GM19238 (cell line): ENCODE measurements around the gene CAMSAP3.

Experiments
- DNase-seq: peaks from one replicate; pipeline ENCODE4 v3.0.0; 2011; ENCODE audit warnings: low spot score; ENCODE audit not compliant: insufficient read length

The CAMSAP3 gene

GRCh38 chr19:7611541-7612279 is 16.0 kb downstream of the CAMSAP3 start:
- no peak for DNase-seq

GRCh38 chr19:7612282-7613274 is 16.9 kb downstream of the CAMSAP3 start:
- no peak for DNase-seq

- DNase-seq: no peak
Observed at GRCh38 chr19:7614859-7615741, 19.4 kb downstream of the CAMSAP3 start.

- DNase-seq: no peak
Observed at GRCh38 chr19:7617172-7617571, 21.5 kb downstream of the CAMSAP3 start.

GRCh38 chr19:7617735-7618134 is 22.1 kb downstream of the CAMSAP3 start:
- DNase-seq: no peak

- no peak for DNase-seq
Observed at GRCh38 chr19:7618348-7618747, 22.7 kb downstream of the CAMSAP3 start.

GRCh38 chr19:7618771-7619510 is 23.3 kb downstream of the CAMSAP3 start:
- no peak for DNase-seq

GRCh38 chr19:7619671-7620441 is 24.2 kb downstream of the CAMSAP3 start:
- DNase-seq: no peak

GRCh38 chr19:7620442-7621412 is 25.1 kb downstream of the CAMSAP3 start:
- DNase-seq: no peak

- DNase-seq: no peak
Observed at GRCh38 chr19:7622933-7623685, 27.4 kb downstream of the CAMSAP3 start.

GRCh38 chr19:7623725-7624603 is 28.3 kb downstream of the CAMSAP3 start:
- no peak for DNase-seq

GRCh38 chr19:7624810-7625209 is 29.1 kb downstream of the CAMSAP3 start:
- DNase-seq: no peak

- DNase-seq: no peak
Observed at GRCh38 chr19:7625763-7626372, 30.2 kb downstream of the CAMSAP3 start.

GRCh38 chr19:7627166-7627565 is 31.5 kb downstream of the CAMSAP3 start:
- DNase-seq: no peak

- DNase-seq: no peak
Observed at GRCh38 chr19:7628589-7629311, 33.1 kb downstream of the CAMSAP3 start.
